Esophagus muscularis mucosa (tissue), 4 donors: Measurements from ENCODE around the gene LDLRAD2. TPM values are rescaled to one million over a fixed set of nuclear protein-coding genes. Genes with fewer than 3 reads are reported as not detected.
A peak's percentile ranks its signal among the peaks of the same experiment; 100 is the strongest.

Source experiments
- DNase-seq: peaks from one replicate; pipeline ENCODE4 v3.0.0-alpha.2; 2017; ENCODE audit errors: extremely low spot score
- H3K27ac ChIP-seq, 4 donors: fragments of 200-600 bp; sonication (generic); replicated peaks in 1 of 4; 1 replicate in 3 of 4; 2 replicates in 1 of 4; pipeline ENCODE4 v1.5.1; 2016 to 2019; ENCODE audit warnings: mild to moderate bottlenecking in 1 of 4
- H3K27me3 ChIP-seq, 4 donors: fragments of 200-600 bp; sonication (generic); one replicate each; pipeline versions ENCODE4 v1.5.1 to v1.6.0; 2016 to 2019
- H3K36me3 ChIP-seq, 4 donors: fragments of 200-600 bp; sonication (generic); one replicate each; pipeline ENCODE4 v1.5.1; 2016 to 2019
- H3K4me1 ChIP-seq, 4 donors: fragments of 200-600 bp; sonication (generic); one replicate each; pipeline ENCODE4 v1.5.1; 2016 to 2019
- H3K4me3 ChIP-seq, 4 donors: fragments of 200-600 bp; sonication (generic); 1 replicate in 2 of 4; 2 replicates in 2 of 4; pipeline ENCODE4 v1.5.1; 2016 to 2019; ENCODE audit warnings: mild to moderate bottlenecking in 4 of 4, moderate library complexity in 1 of 4
- H3K9me3 ChIP-seq, 4 donors: fragments of 200-600 bp; sonication (generic); 1 replicate in 3 of 4; 2 replicates in 1 of 4; pipeline ENCODE4 v1.5.1; 2016 to 2019
- CTCF ChIP-seq, 3 experiments: fragments of 200-600 bp in 2 of 3; fragments of 450-650 bp in 1 of 3; sonication (generic) in 2 of 3; IDR thresholded peaks; one replicate each; pipeline ENCODE4 v1.5.1; 2017 to 2019; ENCODE audit warnings: antibody characterized with exemption in 3 of 3, mild to moderate bottlenecking in 2 of 3, moderate library complexity in 1 of 3
- EP300 ChIP-seq: sonication (generic); formaldehyde crosslinking; IDR thresholded peaks from one replicate; pipeline ENCODE4 v1.6.1; 2017; ENCODE audit warnings: antibody characterized with exemption
- POLR2A ChIP-seq: fragments of 450-650 bp; IDR thresholded peaks from one replicate; pipeline ENCODE4 v1.6.1; 2017; ENCODE audit warnings: antibody characterized with exemption, moderate library complexity, mild to moderate bottlenecking, low read depth
- POLR2AphosphoS5 ChIP-seq, 2 donors: sonication (generic); formaldehyde crosslinking; IDR thresholded peaks; one replicate each; pipeline ENCODE4 v1.6.1; 2017; ENCODE audit warnings: antibody characterized with exemption in 2 of 2
- WGBS: methylation state at CpG from one replicate; pipeline ENCODE4 v1.1.5; 2018; 5-methylcytosine and 5-hydroxymethylcytosine counted together
- intact Hi-C: fragments of 100-400 bp; cut with DNase I; formaldehyde crosslinking; loops from one replicate; pipeline ENCODE4 v1.15.1; 2023
- total RNA-seq, 4 donors: library from RNA; depleted of rRNA; stranded (reverse); fragments of >200 nt; gene quantifications; one replicate each; pipeline versions ENCODE4 v1.1.0 to v1.2.1, GENCODE V29; 2016

LDLRAD2 gene
- total RNA-seq, 4 donors from 2014 or later = not detected

- Histone ChIP-seq H3K36me3 (peaks cover 46 to 65% (median 61%) of the 10 kb centered on the region in 4 donors), H3K4me1 (peaks cover 0 to 8% (median 3%) of the 10 kb centered on the region in 4 donors), H3K9me3 (no peaks in the 10 kb centered on the region), H3K4me3 (no peak overlapping the region), H3K27ac (no peak overlapping the region), H3K27me3 (no peaks in the 10 kb centered on the region)
- no peak for TF ChIP-seq POLR2AphosphoS5 (IDR thresholded peaks at IDR 0.05)
- no peak for TF ChIP-seq EP300
- TF ChIP-seq CTCF (IDR thresholded peaks at IDR 0.05) = no peak
- no peak for TF ChIP-seq POLR2A
- intact Hi-C loops = no loop called here
- 93% methylated on average over 5 of the region's 11 CpGs for WGBS
- no peak for DNase-seq
These were observed 9.4 kb downstream of the LDLRAD2 start for GRCh38 chr1:21821385-21822019.

GRCh38 chr1:21822349-21822748, 10.3 kb downstream of the LDLRAD2 start:
- H3K36me3 ChIP-seq = peaks cover 55 to 74% (median 69%) of the 10 kb centered on the region in 4 donors
- no peaks in the 10 kb centered on the region for H3K9me3 ChIP-seq
- H3K4me3 ChIP-seq = no peak overlapping the region
- H3K4me1 ChIP-seq = peaks cover 0 to 8% (median 3%) of the 10 kb centered on the region in 4 donors
- peak overlapping the region in 1 of 4 donors; percentile 22 for H3K27ac ChIP-seq
- WGBS = 44% methylated on average over 2 of the region's 9 CpGs
- no peaks in the 10 kb centered on the region for H3K27me3 ChIP-seq
- no peak for DNase-seq
- TF ChIP-seq EP300 = no peak
- no peak for TF ChIP-seq POLR2A
- no peak for TF ChIP-seq CTCF (IDR thresholded peaks at IDR 0.05)
- no peak for TF ChIP-seq POLR2AphosphoS5 (IDR thresholded peaks at IDR 0.05)
- intact Hi-C loops = no loop called here

GRCh38 chr1:21823206-21823979, 11.3 kb downstream of the LDLRAD2 start:
- TF ChIP-seq CTCF (IDR thresholded peaks at IDR 0.05) = no peak
- TF ChIP-seq EP300 = no peak
- TF ChIP-seq POLR2A = no peak
- peak in 1 of 2 donors; percentile 13 for TF ChIP-seq POLR2AphosphoS5 (IDR thresholded peaks at IDR 0.05)
- no peak for DNase-seq
- Histone ChIP-seq H3K4me1 (peaks cover 0 to 8% (median 2%) of the 10 kb centered on the region in 4 donors), H3K36me3 (peaks cover 65 to 84% (median 80%) of the 10 kb centered on the region in 4 donors), H3K4me3 (no peak overlapping the region), H3K9me3 (no peaks in the 10 kb centered on the region), H3K27me3 (no peaks in the 10 kb centered on the region), H3K27ac (peak overlapping the region in 1 of 4 donors; percentile 15)
- intact Hi-C loops = no loop called here
- 80% methylated on average over 35 of the region's 44 CpGs for WGBS

DNA sequence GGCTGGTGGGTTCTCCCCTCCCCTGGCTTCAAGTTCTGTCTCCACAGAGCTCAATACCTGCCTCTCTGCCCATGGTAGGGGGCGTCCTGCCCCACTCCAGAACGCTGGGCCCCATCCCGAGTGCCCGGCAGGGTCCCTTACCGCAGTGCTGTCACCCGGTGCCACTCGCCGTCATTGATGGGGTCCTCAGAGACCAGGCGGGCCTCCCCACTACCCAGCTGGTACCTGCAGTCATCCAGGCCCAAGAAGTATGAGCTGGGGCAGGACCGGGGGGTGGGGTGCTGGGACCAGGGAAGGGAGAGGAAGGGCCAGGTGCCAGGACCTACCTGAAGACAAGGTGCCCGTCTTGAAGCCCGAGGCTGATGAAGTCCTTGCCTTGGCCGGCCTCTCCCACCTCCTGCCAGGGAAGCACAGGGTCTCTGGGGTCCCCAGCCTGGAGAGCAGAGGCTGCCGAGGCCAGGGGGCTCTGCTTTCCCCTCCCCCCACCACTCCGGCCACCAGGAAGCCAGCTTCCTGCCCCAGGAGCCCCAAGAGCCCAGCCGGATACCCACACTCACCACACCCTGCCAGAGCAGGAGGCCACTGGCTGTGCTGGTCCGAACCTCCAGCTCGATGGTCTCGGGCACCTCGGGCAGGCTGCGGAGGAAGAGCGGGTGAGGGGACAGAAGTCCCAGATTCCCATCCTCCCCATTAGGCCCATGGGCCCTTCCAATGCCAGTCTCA, 12.1 kb downstream of the LDLRAD2 start:
- DNase-seq = no peak
- 93% methylated on average over 19 of the region's 22 CpGs for WGBS
- Histone ChIP-seq H3K27ac (peak overlapping the region in 2 of 4 donors; percentile 15 to 37), H3K27me3 (no peaks in the 10 kb centered on the region), H3K9me3 (no peaks in the 10 kb centered on the region), H3K36me3 (peaks cover 73 to 92% (median 87%) of the 10 kb centered on the region in 4 donors), H3K4me3 (no peak overlapping the region), H3K4me1 (peaks cover 0 to 4% (median 0%) of the 10 kb centered on the region in 4 donors)
- TF ChIP-seq CTCF (IDR thresholded peaks at IDR 0.05) (no peak), POLR2A (no peak), EP300 (no peak)
- intact Hi-C loops = no loop called here
